H1 (cell line): ENCODE results near the gene KLF5. TPM values are rescaled to one million over a fixed set of nuclear protein-coding genes. Genes with fewer than 3 reads are reported as not detected.

Experiments used
- CTCF ChIA-PET: fragments of 300-600 bp; sonication (Branson Sonifier 250); formaldehyde crosslinking; loops from one replicate; lab custom pipeline; 2021; ENCODE audit not compliant: partially characterized antibody; lab: Charles Lee
- POLR2A ChIA-PET: fragments of 300-600 bp; sonication (Branson Sonifier 250); formaldehyde crosslinking; loops from one replicate; lab custom pipeline; 2021; ENCODE audit warnings: inconsistent platforms; ENCODE audit not compliant: partially characterized antibody; lab: Charles Lee
- DNase-seq, 2 experiments: peaks; one replicate each; pipeline versions ENCODE4 v3.0.0 to v3.0.0-alpha.2; 2010 to 2022; ENCODE audit warnings: low spot score in 2 of 2, low read depth in 1 of 2, mixed read lengths in 1 of 2
- FAIRE-seq: peaks from 2 replicates; lab custom pipeline; 2011; peaks lifted over from hg19 to GRCh38; lab: Jason Lieb, UNC
- H2AFZ ChIP-seq: 2 replicates; pipeline ENCODE4 v1.8.1; 2012; ENCODE audit warnings: low read length, inconsistent platforms
- H2AK5ac ChIP-seq: 2 replicates; pipeline ENCODE4 v1.6.1; 2013; ENCODE audit warnings: low read depth, low read length
- H2BK120ac ChIP-seq: replicated peaks from 2 replicates; pipeline ENCODE3; 2013; ENCODE audit warnings: low read depth, low read length, inconsistent platforms
- H2BK12ac ChIP-seq: 2 replicates; pipeline ENCODE4 v1.6.1; 2013; ENCODE audit warnings: low read depth, low read length
- H2BK15ac ChIP-seq: 2 replicates; pipeline ENCODE4 v1.6.1; 2013; ENCODE audit warnings: low read length
- H2BK20ac ChIP-seq: 2 replicates; pipeline ENCODE4 v1.6.1; 2013; ENCODE audit warnings: low read length
- H2BK5ac ChIP-seq: 2 replicates; pipeline ENCODE4 v1.6.1; 2013; ENCODE audit warnings: low read depth, low read length
- H3K14ac ChIP-seq: 2 replicates; pipeline ENCODE4 v1.6.1; 2013; ENCODE audit warnings: inconsistent platforms; ENCODE audit not compliant: insufficient read length
- H3K18ac ChIP-seq: 2 replicates; pipeline ENCODE4 v1.6.1; 2013; ENCODE audit warnings: low read length; ENCODE audit errors: extremely low read depth
- H3K23ac ChIP-seq: 2 replicates; pipeline ENCODE4 v1.6.1; 2013; ENCODE audit warnings: inconsistent platforms; ENCODE audit not compliant: insufficient read length
- H3K23me2 ChIP-seq: 2 replicates; pipeline ENCODE4 v1.6.1; 2013; ENCODE audit warnings: low read depth, low read length
- H3K27ac ChIP-seq: 2 replicates; pipeline ENCODE4 v1.6.1; 2011; ENCODE audit warnings: low read depth, low read length, inconsistent platforms
- H3K27me3 ChIP-seq, 4 experiments: replicated peaks in 1 of 4; 1 replicate in 1 of 4; 2 replicates in 3 of 4; pipeline versions ENCODE4 v1.6.1 to v1.8.1; 2011 to 2013; ENCODE audit warnings: low read length in 3 of 4, mild to moderate bottlenecking in 3 of 4, inconsistent platforms in 2 of 4, mixed read lengths in 2 of 4, moderate library complexity in 1 of 4; ENCODE audit not compliant: control insufficient read depth in 3 of 4, insufficient read depth in 3 of 4; ENCODE audit errors: extremely low read depth in 1 of 4
- H3K36me3 ChIP-seq, 4 experiments: 2 replicates each; pipeline versions ENCODE4 v1.6.1 to v1.8.1; 2011 to 2013; ENCODE audit warnings: mild to moderate bottlenecking in 4 of 4, low read length in 3 of 4, moderate library complexity in 2 of 4, control low read depth in 1 of 4, inconsistent platforms in 1 of 4; ENCODE audit not compliant: insufficient read depth in 4 of 4, control insufficient read depth in 2 of 4
- H3K4ac ChIP-seq: replicated peaks from 2 replicates; pipeline ENCODE3; 2013; ENCODE audit warnings: low read length, low read depth, mixed read lengths, inconsistent platforms; ENCODE audit not compliant: insufficient read length
- H3K4me1 ChIP-seq, 4 experiments: replicated peaks in 1 of 4; 1 replicate in 1 of 4; 2 replicates in 3 of 4; pipeline versions ENCODE4 v1.6.1 to v1.8.1; 2011 to 2013; ENCODE audit warnings: low read length in 3 of 4, inconsistent platforms in 2 of 4, mixed read lengths in 1 of 4; ENCODE audit not compliant: insufficient read depth in 4 of 4, control insufficient read depth in 3 of 4
- H3K4me2 ChIP-seq, 2 experiments: 2 replicates each; pipeline versions ENCODE4 v1.6.1 to v1.8.1; 2011 to 2013; ENCODE audit warnings: low read depth in 2 of 2, low read length in 2 of 2, control low read depth in 1 of 2, inconsistent platforms in 1 of 2, mild to moderate bottlenecking in 1 of 2; ENCODE audit not compliant: insufficient read depth in 1 of 2
- H3K4me3 ChIP-seq, 4 experiments: fragments of 200-600, 300-600 bp in 1 of 4; sonication (generic), shearing (Covaris generic), sonication (Bioruptor Twin) in 1 of 4; 2 replicates each; pipeline versions ENCODE4 v1.5.1 to v1.8.1; 2011 to 2016; ENCODE audit warnings: low read length in 4 of 4, low read depth in 3 of 4, control low read depth in 2 of 4, inconsistent platforms in 2 of 4, mild to moderate bottlenecking in 2 of 4, mixed read lengths in 1 of 4, moderate library complexity in 1 of 4; ENCODE audit not compliant: insufficient read depth in 2 of 4; ENCODE audit errors: extremely low read depth in 1 of 4
- H3K56ac ChIP-seq: replicated peaks from 2 replicates; pipeline ENCODE3; 2013; ENCODE audit warnings: low read depth, mild to moderate bottlenecking, mixed read lengths, low read length, inconsistent platforms; ENCODE audit not compliant: insufficient read length
- H3K79me1 ChIP-seq: 2 replicates; pipeline ENCODE4 v1.6.1; 2013; ENCODE audit warnings: low read depth, low read length, control low read depth
- H3K79me2 ChIP-seq, 2 experiments: 2 replicates each; pipeline versions ENCODE4 v1.6.1 to v1.8.1; 2012 to 2013; ENCODE audit warnings: low read length in 2 of 2, mild to moderate bottlenecking in 2 of 2, inconsistent platforms in 1 of 2; ENCODE audit not compliant: insufficient read depth in 2 of 2, control insufficient read depth in 1 of 2
- H3K9ac ChIP-seq, 4 experiments: replicated peaks in 1 of 4; 1 replicate in 1 of 4; 2 replicates in 3 of 4; pipeline versions ENCODE4 v1.6.1 to v1.8.1; 2011 to 2013; ENCODE audit warnings: low read depth in 3 of 4, low read length in 3 of 4, control low read depth in 2 of 4, mild to moderate bottlenecking in 2 of 4, moderate library complexity in 2 of 4, inconsistent platforms in 1 of 4; ENCODE audit errors: extremely low read depth in 1 of 4
- H3K9me3 ChIP-seq, 2 experiments: 2 replicates each; pipeline versions ENCODE4 v1.6.1 to v1.8.1; 2012 to 2013; ENCODE audit warnings: mild to moderate bottlenecking in 2 of 2, moderate library complexity in 2 of 2, control low read depth in 1 of 2, inconsistent platforms in 1 of 2, low read depth in 1 of 2, low read length in 1 of 2, mixed read lengths in 1 of 2; ENCODE audit not compliant: insufficient read depth in 2 of 2
- H4K20me1 ChIP-seq, 2 experiments: replicated peaks in 1 of 2; 2 replicates each; pipeline versions ENCODE3 to v1.8.1; 2011 to 2013; ENCODE audit warnings: inconsistent platforms in 2 of 2, low read length in 2 of 2, mild to moderate bottlenecking in 1 of 2; ENCODE audit not compliant: insufficient read depth in 2 of 2, control insufficient read depth in 1 of 2
- H4K5ac ChIP-seq: 2 replicates; pipeline ENCODE4 v1.6.1; 2013; ENCODE audit warnings: low read length, low read depth, mixed read lengths, inconsistent platforms; ENCODE audit not compliant: insufficient read length
- H4K8ac ChIP-seq: 2 replicates; pipeline ENCODE4 v1.8.0; 2013; ENCODE audit warnings: mild to moderate bottlenecking, moderate library complexity, low read length, inconsistent platforms; ENCODE audit not compliant: insufficient read depth; ENCODE audit errors: extremely low read depth
- H4K91ac ChIP-seq: replicated peaks from 2 replicates; pipeline ENCODE3; 2013; ENCODE audit warnings: low read length, mixed read lengths, inconsistent platforms; ENCODE audit not compliant: insufficient read length
- ATF3 ChIP-seq: IDR thresholded peaks from 2 replicates; pipeline ENCODE4 v1.6.1; 2011; ENCODE audit warnings: low read depth, mild to moderate bottlenecking, low read length; ENCODE audit not compliant: insufficient read depth
- GABPA ChIP-seq: IDR thresholded peaks from 2 replicates; pipeline ENCODE4 v1.6.1; 2011; ENCODE audit warnings: mild to moderate bottlenecking, low read length, moderate library complexity, borderline replicate concordance; ENCODE audit not compliant: insufficient read depth
- TCF12 ChIP-seq: IDR thresholded peaks from 2 replicates; pipeline ENCODE4 v1.6.1; 2011; ENCODE audit warnings: low read depth, mild to moderate bottlenecking, low read length
- WGBS, 2 experiments: shearing (Covaris generic) in 1 of 2; methylation state at CpG; one replicate each; pipeline versions ENCODE4 v1.1.6 to v1.1.7; 2013 to 2015; ENCODE audit warnings: low lambda C conversion rate in 2 of 2, mixed read lengths in 2 of 2, inconsistent platforms in 1 of 2, low coverage in 1 of 2, missing lambda C conversion rate in 1 of 2; ENCODE audit not compliant: insufficient replicate concordance in 2 of 2, insufficient coverage in 1 of 2, insufficient read length in 1 of 2; ENCODE audit errors: extremely low coverage in 1 of 2, missing lambda C conversion rate in 1 of 2; 5-methylcytosine and 5-hydroxymethylcytosine counted together
- polyA plus RNA-seq, 7 experiments: library from polyadenylated mRNA; depleted of rRNA in 3 of 7; stranded (reverse) in 5 of 7; unstranded in 2 of 7; fragments of >200 nt in 5 of 7; fragments of 200-250 nt in 2 of 7; gene quantifications; 1 replicate in 5 of 7; 2 replicates in 1 of 7; 4 replicates in 1 of 7; pipeline versions ENCODE4 v1.2.1 to v1.2.3, GENCODE V29; 2011 to 2013; ENCODE audit warnings: missing spikeins in 2 of 7, mixed read lengths in 2 of 7
- total RNA-seq: library from RNA; stranded (reverse); fragmentation: NEBNext Ultra II Directional; extraction: Animal tissue kit (Norgen Biotek cat#: 25700); gene quantifications from 2 replicates; pipeline ENCODE4 v1.2.1, GENCODE V29; 2021

KLF5 gene
- total and polyA plus RNA-seq, 2 of the 8 experiments (the other 6 are each of a cell fraction or from before 2014, with no cell fraction given) = 1.2 to 2.3 TPM

GRCh38 chr13:73073050-73073449 lies 14.2 kb downstream of the KLF5 start:
- no peak overlapping the region for H2BK15ac ChIP-seq
- DNase-seq (no peak), FAIRE-seq (no peak)
- no peak overlapping the region for H3K4me3 ChIP-seq
- WGBS, 2 experiments = 87% methylated on average over 3 of the region's 3 CpGs; no CpG with 5 or more reads in 1 of the 2 experiments
- H2AFZ ChIP-seq = no peak overlapping the region
- no peak overlapping the region for H4K8ac ChIP-seq
- H2AK5ac ChIP-seq = no peak overlapping the region
- H4K20me1 ChIP-seq = no peaks in the 10 kb centered on the region
- H3K79me2 ChIP-seq = no peaks in the 10 kb centered on the region
- 0 out of 2 replicates have a peak, but pooled peaks cover 2% of the 10 kb centered on the region for H3K23me2 ChIP-seq
- ChIA-PET CTCF (interaction anchor here (3.0 kb wide), 1 partner anchor 13 kb away, joined by 17 read pairs; the partner anchor contains the start of gene KLF5), POLR2A (interaction anchor here (1.2 kb wide), 1 partner anchor 14 kb away, joined by 5 read pairs; the partner anchor contains the start of gene KLF5)
- no peak overlapping the region for H2BK120ac ChIP-seq
- H2BK12ac ChIP-seq = no peak overlapping the region
- no peak overlapping the region for H3K27ac ChIP-seq
- H3K4me1 ChIP-seq = peaks cover 0 to 2% (median under 1%) of the 10 kb centered on the region in 4 experiments; a peak in 5 of 7 replicates
- no peaks in the 10 kb centered on the region for H3K36me3 ChIP-seq
- no peak overlapping the region for H3K18ac ChIP-seq
- H3K79me1 ChIP-seq = no peaks in the 10 kb centered on the region
- H3K4ac ChIP-seq = no peak overlapping the region
- H3K9me3 ChIP-seq = no peaks in the 10 kb centered on the region
- no peak overlapping the region for H4K91ac ChIP-seq
- H2BK20ac ChIP-seq = 0 out of 2 replicates have a peak overlapping the region, but pooled peaks have one; percentile 68
- no peak overlapping the region for H3K9ac ChIP-seq
- TF ChIP-seq GABPA (no peak), ATF3 (no peak), TCF12 (no peak)
- H3K14ac ChIP-seq = no peak overlapping the region
- no peak overlapping the region for H3K23ac ChIP-seq
- H3K27me3 ChIP-seq = peaks cover 0 to 2% (median 0%) of the 10 kb centered on the region in 4 experiments; a peak in 3 of 7 replicates
- no peak overlapping the region for H3K56ac ChIP-seq
- H4K5ac ChIP-seq = no peak overlapping the region
- no peak overlapping the region for H3K4me2 ChIP-seq
- H2BK5ac ChIP-seq = no peak overlapping the region; the same call in 1 of the 2 replicates
